Activated CD8-positive, alpha-beta memory T cell treated with anti-CD3 and anti-CD28 coated beads for 36 hours (primary cell): ENCODE results near the gene MLN. TPM values are rescaled to one million over a fixed set of nuclear protein-coding genes. Genes with fewer than 3 reads are reported as not detected.

Experiments used
- CTCF ChIA-PET: fragments of 350-600 bp; sonication (Branson Sonifier 250); formaldehyde crosslinking; loops from one replicate; lab custom pipeline; 2021; ENCODE audit warnings: antibody characterized with exemption; lab: Charles Lee
- POLR2A ChIA-PET: fragments of 350-600 bp; sonication (Branson Sonifier 250); formaldehyde crosslinking; loops from one replicate; lab custom pipeline; 2021; ENCODE audit warnings: antibody characterized with exemption; lab: Charles Lee
- total RNA-seq, 2 experiments: library from RNA; stranded (reverse); gene quantifications; one replicate each; pipeline ENCODE4 v1.2.3, GENCODE V29; 2021

The MLN gene
- total RNA-seq, 2 experiments from 2014 or later: not detected

- ChIA-PET POLR2A (no interaction called here), CTCF (interaction anchor here (1.5 kb wide), 1 partner anchor 9 kb away, joined by 4 read pairs; no protein-coding TSS in a partner anchor)
Measured at GRCh38 chr6:33819021-33819420, 15.2 kb upstream of the MLN start.

- ChIA-PET CTCF (no interaction called here), POLR2A (no interaction called here)
Measured at GRCh38 chr6:33818293-33818692, 14.5 kb upstream of the MLN start.

GRCh38 chr6:33817489-33817888, 13.7 kb upstream of the MLN start:
- POLR2A ChIA-PET: no interaction called here
- CTCF ChIA-PET: no interaction called here

- ChIA-PET POLR2A (no interaction called here), CTCF (interaction anchor here (0.6 kb wide), 1 partner anchor 69 kb away, joined by 3 read pairs; no protein-coding TSS in a partner anchor)
Measured at GRCh38 chr6:33816911-33817310, 13.1 kb upstream of the MLN start.

- CTCF ChIA-PET: no interaction called here
- POLR2A ChIA-PET: no interaction called here
Measured at GRCh38 chr6:33815854-33816253, 12.1 kb upstream of the MLN start.

- POLR2A ChIA-PET: no interaction called here
- CTCF ChIA-PET: no interaction called here
Measured at GRCh38 chr6:33813990-33814985, 10.5 kb upstream of the MLN start.

GRCh38 chr6:33813246-33813904, 9.6 kb upstream of the MLN start:
- ChIA-PET CTCF (interaction anchor here (1.4 kb wide), 1 partner anchor 25 kb away, joined by 3 read pairs; no protein-coding TSS in a partner anchor), POLR2A (no interaction called here)

GRCh38 chr6:33812669-33813068, 8.9 kb upstream of the MLN start:
- CTCF ChIA-PET: interaction anchor here (1.4 kb wide), 1 partner anchor 26 kb away, joined by 3 read pairs; no protein-coding TSS in a partner anchor

GRCh38 chr6:33809594-33809993, 5.8 kb upstream of the MLN start:
- POLR2A ChIA-PET: interaction anchor here (0.9 kb wide), 1 partner anchor 246 kb away, joined by 3 read pairs; no protein-coding TSS in a partner anchor
- CTCF ChIA-PET: no interaction called here

More at GRCh38 chr6:33812669-33813068, 8.9 kb upstream of the MLN start:
- POLR2A ChIA-PET: no interaction called here

GRCh38 chr6:33808641-33809180, 4.9 kb upstream of the MLN start:
- ChIA-PET CTCF (no interaction called here), POLR2A (interaction anchor here (0.6 to 0.9 kb wide), 2 partner anchors 247 to 834 kb away, joined by 3 to 4 read pairs; no protein-coding TSS in a partner anchor)

- CTCF ChIA-PET: no interaction called here
- POLR2A ChIA-PET: no interaction called here
Measured at GRCh38 chr6:33807606-33808005, 3.8 kb upstream of the MLN start.

- POLR2A ChIA-PET: no interaction called here
- CTCF ChIA-PET: no interaction called here
Measured at GRCh38 chr6:33806841-33807240, 3.0 kb upstream of the MLN start.

- ChIA-PET POLR2A (no interaction called here), CTCF (interaction anchor here (1.3 kb wide), 1 partner anchor 361 kb away, joined by 4 read pairs; no protein-coding TSS in a partner anchor)
Measured at GRCh38 chr6:33802186-33802958, 1.4 kb downstream of the MLN start.

GRCh38 chr6:33801611-33802010, 2.2 kb downstream of the MLN start:
- CTCF ChIA-PET: interaction anchor here (1.0 to 1.3 kb wide), 2 partner anchors 12 to 362 kb away, joined by 3 to 4 read pairs; partner anchors contain the start of gene LEMD2
- POLR2A ChIA-PET: no interaction called here

GRCh38 chr6:33800248-33800969, 3.4 kb downstream of the MLN start:
- ChIA-PET POLR2A (no interaction called here), CTCF (interaction anchor here (1.0 kb wide), 1 partner anchor 11 kb away, joined by 3 read pairs; the partner anchor contains the start of gene LEMD2)

GRCh38 chr6:33799454-33800113, 4.2 kb downstream of the MLN start:
- CTCF ChIA-PET: no interaction called here
- POLR2A ChIA-PET: no interaction called here

GRCh38 chr6:33798343-33798848, 5.4 kb downstream of the MLN start:
- ChIA-PET CTCF (no interaction called here), POLR2A (no interaction called here)
